A673 (cell line): ENCODE results near the gene CLTA. TPM values are rescaled to one million over a fixed set of nuclear protein-coding genes. Genes with fewer than 3 reads are reported as not detected.

ENCODE experiments used
- BruUV-seq: library from RNA; stranded (reverse); fragments of 400-500 nt; replicated peaks from 2 replicates; lab custom pipeline; 2021; lab: Mats Ljungman, UMichigan
- CTCF ChIA-PET: fragments of 300-600 bp; sonication (Branson Sonifier 250); formaldehyde crosslinking; loops from one replicate; lab custom pipeline; 2022; ENCODE audit warnings: antibody characterized with exemption; lab: Charles Lee
- POLR2A ChIA-PET: fragments of 300-600 bp; sonication (Branson Sonifier 250); formaldehyde crosslinking; loops from one replicate; lab custom pipeline; 2022; ENCODE audit warnings: antibody characterized with exemption; ENCODE audit not compliant: low non-redundant PET; lab: Charles Lee
- DNase-seq: peaks from one replicate; pipeline ENCODE4 v3.0.0-alpha.2; 2015; ENCODE audit warnings: low spot score
- H3K27ac ChIP-seq: fragments of 200-600 bp; sonication (generic); 2 replicates; pipeline ENCODE4 v1.5.1; 2016; ENCODE audit warnings: mixed run types, low read depth, mild to moderate bottlenecking, mixed read lengths, antibody characterized with exemption, low read length; ENCODE audit not compliant: poor library complexity, severe bottlenecking
- H3K27me3 ChIP-seq: fragments of 200-600 bp; sonication (generic); replicated peaks from 2 replicates; pipeline ENCODE4 v1.6.1; 2017; ENCODE audit warnings: mixed run types, low read depth, mild to moderate bottlenecking, mixed read lengths, antibody characterized with exemption, low read length; ENCODE audit not compliant: insufficient read depth, poor library complexity
- H3K36me3 ChIP-seq: fragments of 200-600 bp; sonication (generic); 2 replicates; pipeline ENCODE4 v1.6.1; 2016; ENCODE audit warnings: mixed run types, mild to moderate bottlenecking, mixed read lengths, antibody characterized with exemption, low read length; ENCODE audit not compliant: insufficient read depth, poor library complexity, severe bottlenecking
- H3K4me1 ChIP-seq: fragments of 200-600 bp; sonication (generic); 2 replicates; pipeline ENCODE4 v1.6.1; 2017; ENCODE audit warnings: mixed run types, mild to moderate bottlenecking, mixed read lengths, antibody characterized with exemption, low read length; ENCODE audit not compliant: insufficient read depth, poor library complexity, severe bottlenecking
- H3K4me3 ChIP-seq: fragments of 200-600 bp; sonication (generic); 2 replicates; pipeline ENCODE4 v1.5.1; 2016; ENCODE audit warnings: low read depth, mixed run types, mild to moderate bottlenecking, mixed read lengths, low read length; ENCODE audit not compliant: poor library complexity, severe bottlenecking
- H3K9me3 ChIP-seq: fragments of 200-600 bp; sonication (generic); 2 replicates; pipeline ENCODE4 v1.6.1; 2016; ENCODE audit warnings: mixed run types, low read depth, mild to moderate bottlenecking, mixed read lengths, antibody characterized with exemption, low read length; ENCODE audit not compliant: poor library complexity, severe bottlenecking
- CTCF ChIP-seq: fragments of 300-800, 200-600 bp; sonication (generic); conservative IDR thresholded peaks from 2 replicates; pipeline ENCODE4 v1.5.1; 2017; ENCODE audit warnings: low read depth, mild to moderate bottlenecking, antibody characterized with exemption, low read length, moderate library complexity, mixed read lengths
- EZH2 ChIP-seq: fragments of 200-600 bp; sonication (generic); IDR thresholded peaks from 2 replicates; pipeline ENCODE4 v1.6.1; 2017; ENCODE audit warnings: borderline replicate concordance, low read depth, mild to moderate bottlenecking, mixed read lengths, antibody characterized with exemption, low read length; ENCODE audit not compliant: poor library complexity, severe bottlenecking
- intact Hi-C: fragments of 100-400 bp; cut with micrococcal nuclease; formaldehyde crosslinking; loops from one replicate; pipeline ENCODE4 v1.10.0; 2022; ENCODE audit not compliant: unreplicated experiment
- total RNA-seq: library from RNA; stranded (reverse); gene quantifications from 2 replicates; pipeline ENCODE4 v1.2.3, GENCODE V29; 2021

Gene CLTA
- total RNA-seq, 1 experiment from 2014 or later = 226 TPM

GRCh38 chr9:36145970-36146369 lies 44.8 kb upstream of the CLTA start:
- no peaks in the 10 kb centered on the region for H3K9me3 ChIP-seq
- POLR2A ChIA-PET = no interaction called here
- no peaks in the 10 kb centered on the region for H3K36me3 ChIP-seq
- no peaks in the 10 kb centered on the region for H3K4me1 ChIP-seq
- no peaks in the 10 kb centered on the region for H3K27me3 ChIP-seq
- no peak for TF ChIP-seq EZH2
- TF ChIP-seq CTCF = no peak
- CTCF ChIA-PET = no interaction called here
- H3K4me3 ChIP-seq = no peak overlapping the region
- no peak for DNase-seq
- intact Hi-C loops = no loop called here
- no peak overlapping the region for H3K27ac ChIP-seq
- no TSS peak for BruUV-seq

- Histone ChIP-seq H3K27me3 (no peaks in the 10 kb centered on the region), H3K9me3 (no peaks in the 10 kb centered on the region), H3K4me3 (no peak overlapping the region), H3K27ac (no peak overlapping the region), H3K4me1 (no peaks in the 10 kb centered on the region), H3K36me3 (no peaks in the 10 kb centered on the region)
- BruUV-seq = no TSS peak
- POLR2A ChIA-PET = no interaction called here
- TF ChIP-seq CTCF = no peak
- no peak for TF ChIP-seq EZH2
- intact Hi-C loops = no loop called here
- CTCF ChIA-PET = no interaction called here
- DNase-seq = no peak
Measured at GRCh38 chr9:36146651-36147050, 44.1 kb upstream of the CLTA start.

- H3K9me3 ChIP-seq = no peaks in the 10 kb centered on the region
- no TSS peak for BruUV-seq
- H3K4me1 ChIP-seq = no peaks in the 10 kb centered on the region
- H3K36me3 ChIP-seq = no peaks in the 10 kb centered on the region
- POLR2A ChIA-PET = no interaction called here
- H3K27ac ChIP-seq = no peak overlapping the region
- DNase-seq = no peak
- no peaks in the 10 kb centered on the region for H3K27me3 ChIP-seq
- TF ChIP-seq CTCF (no peak), EZH2 (no peak)
- CTCF ChIA-PET = interaction anchor here (0.6 kb wide), 1 partner anchor 1312 kb away, joined by 3 read pairs; no protein-coding TSS in a partner anchor
- intact Hi-C loops = no loop called here
- H3K4me3 ChIP-seq = no peak overlapping the region
Measured at GRCh38 chr9:36147441-36148175, 43.1 kb upstream of the CLTA start.
